SK-N-SH (cell line): ENCODE data around the gene RASGRF1. TPM values are rescaled to one million over a fixed set of nuclear protein-coding genes. Genes with fewer than 3 reads are reported as not detected.
A peak's percentile ranks its signal among the peaks of the same experiment; 100 is the strongest.

Experiments used
- CTCF ChIA-PET: fragments of 300-600, 350-600 bp; formaldehyde crosslinking; extraction: SDS; loops from one replicate; lab custom pipeline; 2021; lab: Yijun Ruan, JAX
- POLR2A ChIA-PET: fragments of 350-600 bp; sonication (Branson Sonifier 250); formaldehyde crosslinking; extraction: SDS; loops from one replicate; lab custom pipeline; 2020; ENCODE audit warnings: antibody characterized with exemption, inconsistent platforms; lab: Yijun Ruan, JAX
- DNase-seq: peaks from one replicate; pipeline ENCODE4 v3.0.0; 2012
- H2AFZ ChIP-seq: fragments of 200-600 bp; sonication (generic); 2 replicates; pipeline ENCODE4 v1.8.1; 2016; ENCODE audit warnings: antibody characterized with exemption, mild to moderate bottlenecking, low read depth
- H3F3A ChIP-seq: fragments of 200-600 bp; sonication (generic); replicated peaks from 2 replicates; pipeline ENCODE3; 2016; ENCODE audit warnings: antibody characterized with exemption, mild to moderate bottlenecking; ENCODE audit not compliant: insufficient read depth
- H3K27ac ChIP-seq, 2 experiments: fragments of 200-500 bp in 1 of 2; fragments of 200-600 bp in 1 of 2; sonication (Bioruptor generic) in 1 of 2; sonication (generic), shearing (Covaris generic) in 1 of 2; 2 replicates each; pipeline versions ENCODE4 v1.5.1 to v1.6.1; 2014 to 2016; ENCODE audit warnings: low read depth in 2 of 2, inconsistent platforms in 1 of 2, low read length in 1 of 2, mild to moderate bottlenecking in 1 of 2, mixed read lengths in 1 of 2
- H3K27me3 ChIP-seq: fragments of 200-600 bp; sonication (generic), shearing (Covaris generic); 2 replicates; pipeline ENCODE4 v1.6.1; 2016; ENCODE audit warnings: mixed run types; ENCODE audit not compliant: insufficient read depth
- H3K36me3 ChIP-seq, 2 experiments: fragments of 200-500 bp in 1 of 2; fragments of 200-600 bp in 1 of 2; sonication (Bioruptor generic) in 1 of 2; sonication (generic) in 1 of 2; replicated peaks in 1 of 2; 2 replicates each; pipeline versions ENCODE3 to v1.5.1; 2014 to 2016; ENCODE audit warnings: low read length in 1 of 2, mild to moderate bottlenecking in 1 of 2; ENCODE audit not compliant: insufficient read depth in 2 of 2, control insufficient read depth in 1 of 2
- H3K4me1 ChIP-seq, 2 experiments: fragments of 200-500 bp in 1 of 2; fragments of 200-600 bp in 1 of 2; sonication (Bioruptor generic) in 1 of 2; sonication (generic), shearing (Covaris generic) in 1 of 2; 2 replicates each; pipeline versions ENCODE4 v1.5.1 to v1.6.1; 2014 to 2016; ENCODE audit warnings: low read depth in 1 of 2, low read length in 1 of 2, mixed run types in 1 of 2; ENCODE audit not compliant: insufficient read depth in 2 of 2, control insufficient read depth in 1 of 2
- H3K4me2 ChIP-seq: fragments of 200-600 bp; sonication (generic), shearing (Covaris generic); 2 replicates; pipeline ENCODE4 v1.6.1; 2017; ENCODE audit warnings: mixed run types
- H3K4me3 ChIP-seq, 2 experiments: fragments of 200-500 bp in 1 of 2; fragments of 200-600 bp in 1 of 2; sonication (Bioruptor generic) in 1 of 2; sonication (generic), shearing (Covaris generic) in 1 of 2; 2 replicates each; pipeline versions ENCODE4 v1.5.1 to v1.8.1; 2014 to 2016; ENCODE audit warnings: low read depth in 2 of 2, inconsistent platforms in 1 of 2, low read length in 1 of 2, mild to moderate bottlenecking in 1 of 2, mixed read lengths in 1 of 2, moderate library complexity in 1 of 2
- H3K79me2 ChIP-seq: fragments of 200-600 bp; sonication (generic); 2 replicates; pipeline ENCODE4 v1.8.1; 2017; ENCODE audit warnings: mild to moderate bottlenecking; ENCODE audit not compliant: insufficient read depth
- H3K9ac ChIP-seq: fragments of 200-600 bp; sonication (generic); 2 replicates; pipeline ENCODE4 v1.6.1; 2017; ENCODE audit warnings: mixed run types
- H3K9me2 ChIP-seq: fragments of 200-600 bp; sonication (generic); 2 replicates; pipeline ENCODE4 v1.6.1; 2017; ENCODE audit warnings: mixed run types
- H3K9me3 ChIP-seq: fragments of 200-600 bp; sonication (generic); 2 replicates; pipeline ENCODE4 v1.6.1; 2017; ENCODE audit warnings: mixed run types, mild to moderate bottlenecking, moderate library complexity
- H4K20me1 ChIP-seq: fragments of 200-600 bp; sonication (generic); 2 replicates; pipeline ENCODE4 v1.6.1; 2017; ENCODE audit warnings: mild to moderate bottlenecking, mixed run types; ENCODE audit not compliant: insufficient read depth
- CHD2 ChIP-seq: fragments of 150-350 bp; IDR thresholded peaks from 2 replicates; pipeline ENCODE4 v1.6.1; 2018; ENCODE audit warnings: low read length; ENCODE audit not compliant: partially characterized antibody
- CTCF ChIP-seq: fragments of 200-600 bp; sonication (generic); IDR thresholded peaks from 2 replicates; pipeline ENCODE4 v1.6.1; 2017; ENCODE audit warnings: antibody characterized with exemption, mild to moderate bottlenecking, moderate library complexity
- ELF1 ChIP-seq: IDR thresholded peaks from 2 replicates; pipeline ENCODE4 v1.4.0; 2012
- FOXJ3 ChIP-seq: sonication (generic); formaldehyde crosslinking; IDR thresholded peaks from 2 replicates; pipeline ENCODE4 v1.5.1; 2020; ENCODE audit warnings: mild to moderate bottlenecking, missing genetic modification reagents
- FOXM1 ChIP-seq: IDR thresholded peaks from 2 replicates; pipeline ENCODE4 v1.4.0; 2012; ENCODE audit warnings: low read depth, mild to moderate bottlenecking
- IRF3 ChIP-seq: fragments of 150-350 bp; IDR thresholded peaks from 2 replicates; pipeline ENCODE4 v1.6.1; 2016; ENCODE audit warnings: mild to moderate bottlenecking, low read depth, low read length
- JUND ChIP-seq: IDR thresholded peaks from 2 replicates; pipeline ENCODE4 v1.4.0; 2012
- MEF2A ChIP-seq: IDR thresholded peaks from 2 replicates; pipeline ENCODE4 v1.4.0; 2012; ENCODE audit warnings: low read depth, borderline replicate concordance
- NRF1 ChIP-seq: IDR thresholded peaks from 2 replicates; pipeline ENCODE4 v1.6.1; 2012; ENCODE audit warnings: low read depth, mild to moderate bottlenecking, low read length
- POLR2AphosphoS5 ChIP-seq: IDR thresholded peaks from 2 replicates; pipeline ENCODE4 v1.6.1; 2012; ENCODE audit warnings: low read depth, low read length
- RAD21 ChIP-seq: IDR thresholded peaks from 2 replicates; pipeline ENCODE4 v1.6.1; 2012; ENCODE audit warnings: mild to moderate bottlenecking, low read length
- RCOR1 ChIP-seq: fragments of 150-350 bp; IDR thresholded peaks from 2 replicates; pipeline ENCODE4 v1.6.1; 2017; ENCODE audit warnings: antibody characterized with exemption, low read length
- REST ChIP-seq: IDR thresholded peaks from 2 replicates; pipeline ENCODE4 v1.6.1; 2012; ENCODE audit warnings: mild to moderate bottlenecking, low read depth, low read length, moderate library complexity
- RXRA ChIP-seq: IDR thresholded peaks from 2 replicates; pipeline ENCODE4 v1.4.0; 2012; ENCODE audit warnings: low read depth, mild to moderate bottlenecking, borderline replicate concordance
- SIN3A ChIP-seq: IDR thresholded peaks from 2 replicates; pipeline ENCODE4 v1.6.1; 2012; ENCODE audit warnings: low read depth, mild to moderate bottlenecking, low read length, moderate library complexity, borderline replicate concordance
- SMC3 ChIP-seq: IDR thresholded peaks from 2 replicates; pipeline ENCODE4 v1.6.1; 2012; ENCODE audit warnings: low read depth, low read length, improper control_type of control experiment
- TCF12 ChIP-seq: IDR thresholded peaks from 2 replicates; pipeline ENCODE4 v1.4.0; 2012
- TEAD4 ChIP-seq: IDR thresholded peaks from 2 replicates; pipeline ENCODE4 v1.4.0; 2012; ENCODE audit warnings: mild to moderate bottlenecking, borderline replicate concordance; ENCODE audit not compliant: insufficient read depth
- ZBTB33 ChIP-seq: IDR thresholded peaks from 2 replicates; pipeline ENCODE4 v1.4.0; 2012; ENCODE audit warnings: low read depth, borderline replicate concordance
- WGBS: methylation state at CpG from one replicate; pipeline ENCODE4 v1.1.6; 2017; ENCODE audit warnings: low lambda C conversion rate; 5-methylcytosine and 5-hydroxymethylcytosine counted together
- polyA plus RNA-seq, 3 experiments: library from polyadenylated mRNA; depleted of rRNA; stranded (reverse); fragments of >200 nt; gene quantifications; 2 replicates each; pipeline ENCODE4 v1.2.3, GENCODE V29; 2012

Gene RASGRF1
- polyA plus RNA-seq, 1 of the 3 experiments (the other 2 are of a cell fraction): 0.10 TPM

- Histone ChIP-seq H4K20me1 (no peaks in the 10 kb centered on the region), H3K9ac (no peak overlapping the region), H3K9me2 (no peaks in the 10 kb centered on the region), H3K79me2 (no peaks in the 10 kb centered on the region), H2AFZ (no peak overlapping the region), H3K36me3 (no peaks in the 10 kb centered on the region), H3K27me3 (no peaks in the 10 kb centered on the region), H3K9me3 (no peaks in the 10 kb centered on the region), H3K4me3 (no peak overlapping the region), H3K4me1 (no peaks in the 10 kb centered on the region), H3K4me2 (no peak overlapping the region), H3K27ac (no peak overlapping the region), H3F3A (no peaks in the 10 kb centered on the region)
- ChIA-PET POLR2A (no interaction called here), CTCF (interaction anchor here (1.0 kb wide), 1 partner anchor 32 kb away, joined by 3 read pairs; no protein-coding TSS in a partner anchor)
- TF ChIP-seq CTCF (no peak), FOXM1 (no peak), TCF12 (no peak), ELF1 (no peak), MEF2A (no peak), IRF3 (no peak), ZBTB33 (no peak), NRF1 (no peak), FOXJ3 (CRISPR knock-in tag) (no peak), RXRA (no peak), JUND (no peak), SMC3 (no peak), SIN3A (no peak)
- no peak for DNase-seq
Measured at GRCh38 chr15:79132361-79132760, 41.8 kb upstream of the RASGRF1 start.

- H3K4me3 ChIP-seq: no peak overlapping the region
- no peak for TF ChIP-seq JUND
- no peak for TF ChIP-seq REST
- TF ChIP-seq MEF2A: no peak
- no peak for TF ChIP-seq FOXJ3 (CRISPR knock-in tag)
- TF ChIP-seq TEAD4: no peak
- 0 out of 2 replicates have a peak, but pooled peaks have one; percentile 13 for TF ChIP-seq RAD21
- TF ChIP-seq POLR2AphosphoS5: no peak
- no peak for TF ChIP-seq RCOR1
- TF ChIP-seq CHD2: no peak
Measured at GRCh38 chr15:79130535-79131130, 40.1 kb upstream of the RASGRF1 start.

More at GRCh38 chr15:79130535-79131130, 40.1 kb upstream of the RASGRF1 start:
- Histone ChIP-seq H3K4me1 (no peaks in the 10 kb centered on the region), H3K27ac (no peak overlapping the region), H2AFZ (no peak overlapping the region), H3K4me2 (no peak overlapping the region), H3F3A (no peaks in the 10 kb centered on the region), H3K79me2 (no peaks in the 10 kb centered on the region), H4K20me1 (no peaks in the 10 kb centered on the region), H3K9me2 (no peaks in the 10 kb centered on the region), H3K9me3 (no peaks in the 10 kb centered on the region), H3K9ac (no peak overlapping the region), H3K27me3 (no peaks in the 10 kb centered on the region), H3K36me3 (no peaks in the 10 kb centered on the region)
- CTCF ChIA-PET: interaction anchor here (0.6 to 4.2 kb wide), 10 partner anchors 9 to 102 kb away, joined by 3 to 11 read pairs (median 4); no protein-coding TSS in a partner anchor
- 4% methylated on average over 3 of the region's 4 CpGs for WGBS
- POLR2A ChIA-PET: no interaction called here
- no peak for DNase-seq
